GM23338 (cell line): ENCODE measurements around the gene CISH. TPM values are rescaled to one million over a fixed set of nuclear protein-coding genes. Genes with fewer than 3 reads are reported as not detected.

Experiments used
- ATAC-seq: fragments of 200-7000 bp; cut with Tn5 transposase; 3 replicates; pipeline ENCODE4 v1.9.1; 2020
- DNase-seq: peaks from one replicate; pipeline ENCODE4 v3.0.0-alpha.2; 2015; ENCODE audit warnings: low spot score
- H2AFZ ChIP-seq: fragments of 200-600 bp; sonication (generic); 2 replicates; pipeline ENCODE4 v1.8.0; 2016; ENCODE audit warnings: antibody characterized with exemption, mild to moderate bottlenecking, moderate library complexity
- H3F3A ChIP-seq: fragments of 200-600 bp; sonication (generic); replicated peaks from 2 replicates; pipeline ENCODE4 v1.8.0; 2017; ENCODE audit warnings: antibody characterized with exemption, mixed run types, low read depth
- H3K27ac ChIP-seq: fragments of 200-600 bp; sonication (generic); 2 replicates; pipeline ENCODE4 v1.6.1; 2016; ENCODE audit warnings: low read depth
- H3K27me3 ChIP-seq: fragments of 200-600 bp; sonication (generic); 2 replicates; pipeline ENCODE4 v1.8.0; 2016; ENCODE audit warnings: mild to moderate bottlenecking, mixed run types, moderate library complexity; ENCODE audit not compliant: insufficient read depth
- H3K36me3 ChIP-seq: fragments of 200-600 bp; sonication (generic); 2 replicates; pipeline ENCODE4 v1.8.0; 2016; ENCODE audit warnings: mild to moderate bottlenecking; ENCODE audit not compliant: insufficient read depth
- H3K4me1 ChIP-seq: fragments of 200-600 bp; sonication (generic); 2 replicates; pipeline ENCODE4 v1.8.0; 2016; ENCODE audit warnings: mild to moderate bottlenecking, moderate library complexity; ENCODE audit not compliant: insufficient read depth
- H3K4me2 ChIP-seq: fragments of 200-600 bp; sonication (generic); 2 replicates; pipeline ENCODE4 v1.7.1; 2017; ENCODE audit warnings: mixed run types
- H3K4me3 ChIP-seq: fragments of 200-600 bp; sonication (generic); 2 replicates; pipeline ENCODE4 v1.6.1; 2016; ENCODE audit warnings: mixed run types
- H3K79me2 ChIP-seq: fragments of 200-600 bp; sonication (generic); replicated peaks from 2 replicates; pipeline ENCODE4 v1.8.0; 2017; ENCODE audit warnings: mild to moderate bottlenecking; ENCODE audit not compliant: insufficient read depth
- H3K9me2 ChIP-seq: fragments of 200-600 bp; sonication (generic); 2 replicates; pipeline ENCODE4 v1.8.0; 2017; ENCODE audit not compliant: insufficient read depth
- H4K20me1 ChIP-seq: fragments of 200-600 bp; sonication (generic); replicated peaks from 2 replicates; pipeline ENCODE4 v1.8.0; 2017; ENCODE audit warnings: mild to moderate bottlenecking; ENCODE audit not compliant: insufficient read depth
- H3K27ac Mint-ChIP-seq: 2 replicates; pipeline ENCODE4 v1.8.0; 2020; ENCODE audit warnings: inconsistent platforms, mild to moderate bottlenecking, moderate library complexity, mixed read lengths
- H3K27me3 Mint-ChIP-seq: 3 replicates; pipeline ENCODE4 v1.8.0; 2022; ENCODE audit warnings: low read depth, mild to moderate bottlenecking, moderate library complexity, mixed read lengths, inconsistent platforms; ENCODE audit not compliant: insufficient read depth, poor library complexity
- H3K36me3 Mint-ChIP-seq: 3 replicates; pipeline ENCODE4 v1.8.0; 2021; ENCODE audit warnings: low read depth, mild to moderate bottlenecking, inconsistent platforms, moderate library complexity, mixed read lengths
- H3K4me1 Mint-ChIP-seq: 3 replicates; pipeline ENCODE4 v1.8.0; 2020; ENCODE audit warnings: mild to moderate bottlenecking, inconsistent platforms, mixed read lengths
- H3K4me3 Mint-ChIP-seq: 3 replicates; pipeline ENCODE4 v1.8.0; 2021; ENCODE audit warnings: moderate library complexity, mild to moderate bottlenecking, inconsistent platforms, mixed read lengths
- H3K9me3 Mint-ChIP-seq: 3 replicates; pipeline ENCODE4 v1.8.0; 2020; ENCODE audit warnings: moderate library complexity, mild to moderate bottlenecking, inconsistent platforms, mixed read lengths
- CREB1 ChIP-seq: fragments of 250-450 bp; sonication (Bioruptor Pico); IDR thresholded peaks from 2 replicates; pipeline ENCODE4 v1.5.0; 2020; ENCODE audit warnings: low read depth, mild to moderate bottlenecking, moderate library complexity
- ETS1 ChIP-seq: IDR thresholded peaks from 2 replicates; pipeline ENCODE4 v1.6.1; 2016; ENCODE audit warnings: antibody characterized with exemption
- EZH2phosphoT487 ChIP-seq: fragments of 200-600 bp; sonication (generic); IDR thresholded peaks from one replicate; pipeline ENCODE4 v1.8.1; 2018; ENCODE audit warnings: antibody characterized with exemption; ENCODE audit not compliant: unreplicated experiment
- JUNB ChIP-seq: IDR thresholded peaks from one replicate; pipeline ENCODE4 v1.6.1; 2016; ENCODE audit warnings: antibody characterized with exemption; ENCODE audit not compliant: unreplicated experiment
- NANOG ChIP-seq: IDR thresholded peaks from 2 replicates; pipeline ENCODE4 v1.6.1; 2016; ENCODE audit warnings: antibody characterized with exemption, borderline replicate concordance
- POLR2AphosphoS5 ChIP-seq: IDR thresholded peaks from 2 replicates; pipeline ENCODE4 v1.6.1; 2016; ENCODE audit warnings: antibody characterized with exemption, low read depth
- ZNF462 ChIP-seq: fragments of 250-450 bp; sonication (Bioruptor Pico); IDR thresholded peaks from 2 replicates; pipeline ENCODE4 v1.5.0; 2020; ENCODE audit warnings: mild to moderate bottlenecking, moderate library complexity
- polyA plus RNA-seq: library from polyadenylated mRNA; unstranded; fragments of >200 nt; fragmentation: Nextera tagmentation; extraction: Ambion mirVana; gene quantifications from 2 replicates; pipeline ENCODE4 v1.2.1, GENCODE V29; 2016
- total RNA-seq: library from RNA; depleted of rRNA; stranded (reverse); fragments of >200 nt; shearing (Covaris generic); gene quantifications from 2 replicates; pipeline ENCODE4 v1.2.3, GENCODE V29; 2014

The CISH gene
- total and polyA plus RNA-seq, 2 experiments from 2014 or later = 2.1 to 3.6 TPM

- no peak for TF ChIP-seq POLR2AphosphoS5
- TF ChIP-seq CREB1 (CRISPR knock-in tag) = no peak
- no peak for TF ChIP-seq ZNF462 (CRISPR knock-in tag)
- no peak for TF ChIP-seq JUNB
- no peak for TF ChIP-seq ETS1
These were observed 12.4 kb upstream of the CISH start (continued) for GRCh38 chr3:50623840-50624474.

- peaks cover 16% of the 10 kb centered on the region for H3K27me3 Mint-ChIP-seq
- no peaks in the 10 kb centered on the region for H3K9me3 Mint-ChIP-seq
- no peak overlapping the region for H3K4me3 Mint-ChIP-seq
- Histone ChIP-seq H3K36me3 (no peaks in the 10 kb centered on the region), H2AFZ (no peak overlapping the region), H3K4me1 (peaks cover 20% of the 10 kb centered on the region), H3K27ac (no peak overlapping the region), H3K27me3 (no peaks in the 10 kb centered on the region), H3K79me2 (peaks cover 22% of the 10 kb centered on the region), H4K20me1 (no peaks in the 10 kb centered on the region; the same call in 1 of the 2 replicates), H3K4me2 (no peak overlapping the region), H3K4me3 (no peak overlapping the region), H3F3A (no peaks in the 10 kb centered on the region; the same call in 1 of the 2 replicates), H3K9me2 (no peaks in the 10 kb centered on the region)
- ATAC-seq = no peak
- H3K27ac Mint-ChIP-seq = no peak overlapping the region
- H3K36me3 Mint-ChIP-seq = peaks cover 23% of the 10 kb centered on the region
- DNase-seq = no peak
- peaks cover 34% of the 10 kb centered on the region for H3K4me1 Mint-ChIP-seq
- no peak for TF ChIP-seq ETS1
- no peak for TF ChIP-seq ZNF462 (CRISPR knock-in tag)
- TF ChIP-seq EZH2phosphoT487 = no peak
- no peak for TF ChIP-seq NANOG
These were observed 11.3 kb upstream of the CISH start for GRCh38 chr3:50622881-50623280.
